UCSD-AML1 (cell line): ENCODE results near the gene CEACAM7.
"Not testable (repeated sequence)": the region's sequence is repeated elsewhere in the genome, so short reads cannot be mapped to it uniquely, and the experiment has no call there.

ENCODE experiments used
- DNase-seq: peaks from one replicate; lab custom pipeline; 2025; ENCODE audit not compliant: unreplicated experiment; lab: John Stamatoyannopoulos, UW

CEACAM7 gene

DNA sequence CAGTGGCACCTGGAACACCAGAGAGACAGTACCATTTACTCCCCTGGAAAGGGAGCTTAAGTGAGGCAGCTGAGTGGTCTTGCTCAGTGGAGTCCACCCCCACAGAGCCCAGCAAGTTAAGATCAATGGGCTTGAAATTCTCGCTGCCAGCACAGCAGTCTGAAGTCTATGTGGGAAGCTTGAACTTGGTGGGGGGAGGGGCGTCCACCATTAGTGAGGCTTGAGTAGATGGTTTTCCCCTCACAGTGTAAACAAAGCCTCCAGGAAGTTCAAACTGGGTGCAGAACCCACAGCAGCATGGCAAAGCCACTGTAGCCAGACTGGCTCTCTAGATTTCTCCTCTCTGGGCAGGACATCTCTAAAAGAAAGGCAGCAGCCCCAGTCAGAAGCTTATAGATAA lies 30.9 kb downstream of the CEACAM7 start:
- DNase-seq = peak; percentile 28

DNA sequence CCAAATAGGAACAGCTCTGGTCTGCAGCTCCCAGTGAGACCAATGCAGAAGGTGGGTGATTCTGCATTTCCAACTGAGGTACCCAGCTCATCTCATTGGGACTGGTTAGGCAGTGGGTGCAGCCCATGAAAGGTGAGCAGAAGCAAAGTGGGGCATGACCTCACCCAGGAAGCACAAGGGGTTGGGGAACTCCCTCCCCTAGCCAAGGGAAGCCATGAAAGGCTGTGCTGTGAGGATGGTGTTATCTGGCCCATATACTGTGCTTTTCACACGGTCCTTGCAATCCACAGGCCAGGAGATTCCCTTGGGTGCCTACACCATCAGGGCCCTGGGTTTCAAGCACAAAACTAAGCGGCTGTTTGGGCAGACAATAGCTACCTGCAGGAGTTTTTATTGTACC lies 31.3 kb downstream of the CEACAM7 start:
- not testable (repeated sequence) for DNase-seq

DNA sequence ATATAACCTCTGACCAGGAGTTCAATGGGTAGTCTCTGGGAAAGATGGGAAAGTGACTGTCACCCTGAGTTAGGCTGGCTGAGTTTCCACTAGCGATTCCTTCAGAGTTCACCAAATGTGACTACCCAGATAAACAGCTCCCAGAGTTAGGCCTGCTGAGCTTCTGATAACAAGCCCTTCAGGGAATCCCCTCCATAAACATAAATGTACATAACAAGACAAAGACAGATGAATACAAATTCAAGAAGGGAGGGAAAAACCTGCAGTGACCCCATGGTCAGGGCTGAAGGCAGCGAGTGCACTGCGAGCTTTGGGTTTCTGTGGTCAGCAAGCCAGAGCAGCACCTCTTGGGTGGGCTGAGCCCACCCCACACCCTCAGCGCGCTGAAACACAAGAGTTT lies 35.8 kb downstream of the CEACAM7 start:
- no peak for DNase-seq

DNA sequence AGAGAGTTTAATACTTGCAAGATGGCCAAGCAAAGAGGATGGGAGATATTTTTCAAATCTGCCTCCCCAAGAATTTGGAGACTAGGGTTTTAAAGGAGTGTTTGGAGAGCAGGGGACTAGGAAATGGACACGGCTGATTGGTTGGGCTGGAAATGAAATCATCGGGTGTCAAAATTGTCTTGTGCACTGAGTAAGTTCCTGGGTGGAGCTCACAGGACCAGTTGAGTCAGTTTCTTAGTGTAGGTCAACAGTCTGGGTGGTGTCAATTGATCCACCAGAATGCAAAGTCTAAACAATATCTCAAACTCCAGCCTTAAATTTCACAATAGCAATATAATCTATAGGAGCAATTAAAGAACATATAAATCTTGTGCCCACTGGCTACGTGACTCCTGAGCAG lies 38.2 kb downstream of the CEACAM7 start:
- DNase-seq = no peak

DNA sequence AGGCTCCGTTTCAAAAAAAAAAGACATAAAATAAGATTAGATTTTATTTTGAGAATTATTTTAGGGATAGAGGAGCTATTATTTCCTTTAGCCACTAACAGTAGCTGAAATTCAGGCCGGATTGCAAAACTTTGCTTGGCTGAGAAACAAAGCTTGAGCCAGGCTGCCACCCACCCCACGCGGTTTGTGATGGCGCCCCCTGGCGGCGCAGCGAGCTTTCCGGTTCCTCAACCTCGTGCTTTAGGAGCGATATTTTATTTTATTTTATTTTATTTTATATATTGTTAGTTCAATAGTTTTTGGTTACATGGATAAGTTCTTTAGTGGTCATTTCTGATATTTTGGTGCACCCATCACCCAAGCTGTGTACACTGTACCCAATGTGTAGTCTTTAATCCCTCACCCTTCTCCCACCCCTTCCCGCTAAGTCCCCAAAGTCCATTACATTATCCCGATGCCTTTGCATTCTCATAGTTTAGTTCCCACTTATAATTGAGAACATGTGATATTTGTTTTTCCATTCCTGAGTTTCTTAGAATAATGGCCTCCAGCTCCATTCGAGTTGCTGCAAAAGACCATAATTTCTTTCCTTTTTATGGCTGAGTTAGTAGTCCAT lies 41.4 kb downstream of the CEACAM7 start:
- peak; percentile 52 for DNase-seq

DNA sequence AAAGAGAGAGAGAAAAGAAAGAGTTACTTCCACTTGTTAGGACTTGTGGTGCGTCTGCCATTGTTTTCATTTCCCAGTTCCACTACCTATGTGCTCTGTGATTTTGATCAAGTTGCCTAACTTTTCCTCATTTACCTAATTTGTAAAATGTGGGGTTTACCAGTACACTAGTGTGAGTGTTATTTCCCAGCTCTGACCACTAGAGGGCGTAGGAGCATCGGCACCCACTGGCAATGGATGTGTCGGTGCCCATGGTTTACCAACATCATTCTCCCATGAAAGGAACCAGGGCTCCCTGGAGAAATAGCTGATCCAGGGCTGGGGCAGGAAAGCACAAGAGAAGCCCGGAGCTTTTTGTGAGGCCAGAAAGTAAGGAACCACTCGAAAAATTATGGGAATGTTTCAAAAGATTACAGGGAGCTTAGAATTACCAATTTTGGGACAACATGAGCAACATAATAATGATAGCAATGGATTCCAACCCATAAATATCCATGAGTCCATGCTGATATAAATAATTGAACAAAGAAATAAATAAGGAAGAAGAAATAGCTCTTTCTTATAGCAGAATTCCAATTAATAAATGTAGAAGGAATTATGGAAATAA lies 46.1 kb downstream of the CEACAM7 start:
- DNase-seq = peak; percentile 42

DNA sequence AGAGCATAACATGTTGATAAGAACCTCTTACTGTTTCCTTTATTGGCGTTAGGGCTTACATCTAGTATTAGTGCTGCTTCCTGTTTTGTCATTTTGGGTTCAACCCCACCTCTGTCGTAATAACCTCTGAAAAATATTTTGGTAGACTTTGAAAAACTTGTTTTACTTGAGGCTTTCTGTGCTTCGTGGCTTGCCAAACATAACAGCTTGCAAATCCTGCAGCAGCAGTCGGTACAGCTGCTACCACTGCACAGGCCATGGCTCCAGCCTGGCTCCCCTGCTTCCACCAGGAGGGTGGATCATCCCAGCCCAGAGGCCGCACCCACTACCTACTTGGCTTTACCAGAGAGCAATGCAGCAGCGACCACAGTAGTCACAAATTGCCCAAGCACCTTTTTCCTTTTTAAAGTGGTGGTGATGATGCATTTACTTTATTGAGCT lies 49.4 kb downstream of the CEACAM7 start:
- DNase-seq = no peak

DNA sequence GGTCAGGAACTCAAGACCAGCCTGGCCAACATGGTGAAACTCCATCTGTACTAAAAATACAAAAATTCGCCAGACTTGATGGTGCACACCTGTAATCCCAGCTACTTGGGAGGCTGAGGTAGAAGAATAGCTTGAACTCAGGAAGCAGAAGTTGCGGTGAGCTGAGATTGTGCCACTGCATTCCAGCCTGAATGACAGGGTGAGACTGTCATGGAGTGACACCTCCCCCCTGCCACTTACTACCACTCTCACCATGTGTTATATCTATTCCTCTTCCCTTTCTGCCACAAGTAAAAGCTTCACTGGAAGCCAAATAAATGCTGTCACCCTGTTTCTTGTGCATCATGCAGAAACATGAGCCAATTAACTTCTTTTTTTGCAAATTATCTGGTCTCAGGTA lies 50.6 kb downstream of the CEACAM7 start:
- no peak for DNase-seq

DNA sequence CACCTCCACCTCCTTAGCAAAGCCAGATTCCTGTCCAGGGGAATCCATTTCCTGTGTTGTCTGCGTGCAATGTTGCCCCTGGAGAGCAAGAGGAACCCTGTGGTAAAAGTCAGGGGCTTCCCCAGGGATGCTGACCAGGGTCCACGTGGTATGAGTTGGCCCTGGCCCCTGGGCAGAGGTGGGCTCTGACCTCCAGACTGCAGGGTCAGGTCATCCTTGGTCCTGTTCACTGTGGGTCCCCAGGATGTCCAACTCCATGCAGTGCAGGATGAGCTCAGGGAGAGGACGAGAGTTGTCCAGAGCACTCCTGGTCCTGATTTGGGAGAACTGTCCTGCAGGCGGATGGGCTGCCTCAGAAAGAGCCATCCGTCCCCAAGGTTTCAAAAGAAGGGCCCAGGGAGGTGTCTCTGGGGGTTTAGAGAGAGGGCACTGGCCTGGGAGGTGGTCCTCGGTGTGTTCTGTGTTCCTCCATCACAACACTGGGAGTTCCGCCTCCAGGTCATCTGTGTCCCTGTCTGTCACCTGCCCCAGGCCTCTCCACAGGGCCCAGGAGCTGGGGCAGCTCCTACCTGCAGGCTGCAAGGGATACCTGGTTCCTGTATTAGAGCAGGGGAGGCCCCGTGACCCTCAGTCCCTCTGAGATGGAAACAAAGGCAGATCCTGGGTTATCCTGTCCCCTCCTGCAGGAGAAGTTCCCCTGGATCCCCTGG lies 59.9 kb downstream of the CEACAM7 start:
- no peak for DNase-seq

DNA sequence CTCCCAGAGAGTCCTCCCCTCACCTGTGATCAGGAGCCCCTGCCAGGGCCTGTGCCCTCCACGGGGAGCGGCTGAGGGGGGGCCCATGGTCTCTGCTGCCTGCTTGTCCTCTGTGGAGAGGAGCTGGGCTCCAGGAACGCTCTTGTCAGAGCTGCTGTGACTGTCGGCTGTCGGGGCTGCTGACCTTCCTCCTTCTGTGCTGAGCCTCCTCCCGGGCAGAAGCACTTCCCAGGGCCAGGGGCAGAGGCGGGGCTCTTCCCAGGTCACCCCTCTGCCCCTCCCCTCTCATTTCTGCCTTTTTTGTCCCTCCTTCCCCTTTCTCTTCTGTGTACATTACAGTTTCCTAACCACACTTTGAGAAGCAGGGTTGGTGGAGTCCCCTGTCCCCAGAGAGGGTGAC lies 61.2 kb downstream of the CEACAM7 start, which contains the start of gene CEACAM4:
CEACAM4 (minus strand) TSS at position 198 of the 400 bp plus-strand sequence; CDS start at position 87, 111 bp downstream.
- DNase-seq = peak; percentile 58

DNA sequence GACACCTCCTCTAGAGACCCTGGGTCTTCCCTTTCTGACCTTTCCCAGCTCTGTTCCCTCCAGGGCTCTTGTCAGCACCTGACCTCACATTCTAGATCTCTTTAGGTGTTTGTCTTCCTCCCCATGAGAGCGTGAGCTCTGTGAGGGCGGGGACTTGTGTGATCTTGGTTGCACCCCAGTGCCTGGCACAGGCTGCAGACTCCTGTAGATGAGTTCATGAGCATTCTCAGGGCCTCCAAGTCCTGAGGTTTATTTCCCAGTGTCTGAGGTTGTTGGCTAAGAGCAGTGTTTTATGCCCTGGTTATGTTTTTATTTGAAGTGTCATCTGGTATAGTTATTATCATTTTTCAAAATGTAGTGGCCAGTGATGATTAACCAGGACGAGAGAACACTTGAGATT lies 61.8 kb downstream of the CEACAM7 start:
- no peak for DNase-seq

DNA sequence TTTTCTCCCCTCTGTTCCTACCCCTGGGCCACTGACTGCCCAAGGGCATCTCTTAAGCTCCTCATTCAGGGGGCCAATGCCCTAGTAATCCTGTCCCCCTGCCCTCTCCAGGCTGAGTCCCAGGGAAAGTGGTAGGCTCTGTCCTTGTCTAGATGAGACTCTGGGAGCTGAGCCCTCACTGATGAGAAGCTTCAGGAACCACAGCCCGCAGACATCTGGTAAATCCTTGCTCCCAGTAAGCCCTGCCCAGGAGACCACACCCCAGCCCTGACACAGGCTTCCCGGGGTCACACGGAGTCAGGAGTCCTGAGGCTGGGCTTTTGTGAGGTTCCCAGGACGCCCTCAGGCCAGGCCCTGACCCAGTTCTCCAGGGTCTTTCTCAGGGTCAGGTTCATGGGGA lies 63.1 kb downstream of the CEACAM7 start:
- DNase-seq = no peak

DNA sequence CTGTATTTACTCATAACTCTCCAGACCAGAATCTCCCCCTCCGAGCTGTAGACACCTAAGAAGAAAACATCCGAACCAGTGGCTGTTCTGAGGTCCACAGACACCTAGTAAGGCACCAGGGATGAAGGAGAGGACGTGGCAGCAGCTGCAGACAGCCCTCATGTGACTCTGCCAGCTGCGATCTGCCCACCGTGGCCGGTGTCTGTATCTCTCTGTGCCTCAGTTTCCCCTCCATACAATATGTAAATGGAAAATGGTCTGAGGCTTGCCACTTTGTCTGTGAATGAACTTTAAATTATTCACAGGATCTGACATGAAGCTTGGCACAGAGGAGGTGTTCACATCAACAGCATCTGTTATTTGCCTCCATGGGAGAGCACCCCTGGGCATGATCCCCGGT lies 63.6 kb downstream of the CEACAM7 start:
- DNase-seq = no peak

DNA sequence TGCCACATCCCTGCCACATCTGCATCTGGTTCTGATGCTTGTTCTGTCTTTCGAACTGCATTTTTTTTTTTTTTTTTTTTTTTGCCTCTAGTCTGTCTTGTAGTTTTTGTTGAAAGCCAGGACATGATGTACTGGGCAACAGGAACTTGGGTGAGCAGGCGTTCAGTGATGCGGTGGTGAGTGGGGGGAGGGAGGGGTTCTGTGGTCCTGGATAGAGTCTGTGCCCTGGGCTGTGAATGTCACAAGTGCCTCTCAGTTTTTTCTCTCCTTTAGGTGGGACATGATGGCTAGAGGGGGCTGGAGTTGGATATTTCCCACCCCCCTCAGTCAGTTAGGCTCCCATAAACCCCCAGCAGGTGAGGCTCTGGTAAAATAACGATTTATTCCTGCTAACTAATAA lies 64.7 kb downstream of the CEACAM7 start:
- DNase-seq = no peak
